GM12865 (cell line): Measurements from ENCODE around the gene WNT4.

Experiments
- DNase-seq: peaks from one replicate; pipeline ENCODE4 v3.0.0; 2010; ENCODE audit warnings: low read depth
- H3K4me3 ChIP-seq: 2 replicates; pipeline ENCODE4 v1.5.1; 2011; ENCODE audit warnings: mild to moderate bottlenecking, low read depth, low read length, control low read depth
- CTCF ChIP-seq: IDR thresholded peaks from 2 replicates; pipeline ENCODE4 v1.5.1; 2011; ENCODE audit warnings: low read length, control low read depth, low read depth, inconsistent platforms; ENCODE audit not compliant: insufficient read depth; ENCODE audit errors: missing control alignments

Gene WNT4

GRCh38 chr1:22104094-22104493, 38.8 kb downstream of the WNT4 start:
- TF ChIP-seq CTCF, result no peak
- no peak for DNase-seq
- H3K4me3 ChIP-seq, result no peak overlapping the region

DNA sequence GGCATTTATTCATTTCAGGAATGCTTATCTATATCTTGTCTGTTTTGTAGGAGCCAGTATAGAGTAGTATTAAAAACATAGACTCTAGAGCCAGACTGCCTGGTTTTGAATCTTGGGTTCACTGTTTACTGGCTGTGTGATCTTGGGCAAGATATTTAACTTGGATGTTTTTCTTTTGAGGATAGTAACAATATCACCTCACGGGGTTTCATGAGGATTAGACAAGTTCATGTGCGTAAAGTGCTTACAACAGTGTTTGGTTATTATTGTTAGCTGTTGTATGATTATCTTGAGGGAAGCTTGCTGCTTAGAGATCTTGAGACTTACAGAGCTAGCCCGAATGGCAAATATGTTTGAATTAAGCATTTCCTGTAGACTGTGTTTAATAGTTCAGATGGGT, 40.2 kb downstream of the WNT4 start:
- no peak overlapping the region for H3K4me3 ChIP-seq
- no peak for TF ChIP-seq CTCF
- no peak for DNase-seq

DNA sequence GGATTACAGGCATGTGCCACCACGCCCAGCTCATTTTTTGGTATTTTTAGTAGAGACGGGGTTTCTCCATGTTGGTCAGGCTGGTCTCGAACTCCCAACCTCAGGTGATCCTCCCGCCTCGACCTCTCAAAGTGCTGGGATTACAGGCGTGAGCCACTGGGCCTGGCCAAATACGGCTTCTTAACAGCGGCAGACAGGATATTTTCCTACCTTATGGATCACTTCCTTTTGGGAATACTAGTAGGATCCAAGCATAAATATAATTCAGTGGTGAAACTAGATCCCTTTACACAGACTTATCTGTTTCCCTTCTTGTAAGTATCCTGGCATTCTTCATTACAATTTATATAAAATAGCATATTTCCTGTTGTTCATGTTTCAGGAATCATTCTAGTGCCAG, 40.9 kb downstream of the WNT4 start:
- no peak for TF ChIP-seq CTCF
- no peak overlapping the region for H3K4me3 ChIP-seq
- no peak for DNase-seq

- peak; percentile 56 for DNase-seq
- no peak for TF ChIP-seq CTCF
- no peak overlapping the region for H3K4me3 ChIP-seq
Observed at GRCh38 chr1:22101199-22101598, 41.7 kb downstream of the WNT4 start.

- TF ChIP-seq CTCF, result no peak
- H3K4me3 ChIP-seq, result no peak overlapping the region
- no peak for DNase-seq
Observed at GRCh38 chr1:22100168-22100567, 42.7 kb downstream of the WNT4 start.

- no peak for TF ChIP-seq CTCF
- no peak overlapping the region for H3K4me3 ChIP-seq
- DNase-seq, result no peak
Observed at GRCh38 chr1:22098752-22099151, 44.1 kb downstream of the WNT4 start.

DNA sequence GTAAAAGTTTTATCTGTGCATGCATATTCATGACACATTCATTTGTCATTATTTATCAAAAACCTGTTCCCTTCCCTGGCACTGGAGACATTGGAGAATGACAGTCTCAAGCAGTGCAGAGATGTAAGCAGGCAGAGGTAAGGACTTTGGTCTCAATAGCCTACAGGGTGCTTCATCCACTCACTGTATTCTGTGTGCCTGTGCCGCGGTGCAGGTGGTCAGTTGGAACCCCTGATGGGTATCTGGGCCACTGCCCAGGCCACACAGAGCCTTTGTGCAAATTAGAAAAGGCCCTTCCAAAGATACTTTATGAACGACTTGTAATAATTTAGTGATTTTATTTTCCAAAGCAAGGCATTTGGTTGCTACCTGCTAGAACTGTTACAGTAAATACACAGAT, 46.4 kb downstream of the WNT4 start:
- no peak for TF ChIP-seq CTCF
- no peak for DNase-seq
- H3K4me3 ChIP-seq, result no peak overlapping the region
